ENCODE measurements around the gene CBFB. TPM values are rescaled to one million over a fixed set of nuclear protein-coding genes. Genes with fewer than 3 reads are reported as not detected.
"Not testable (repeated sequence)": the region's sequence is repeated elsewhere in the genome, so short reads cannot be mapped to it uniquely, and the experiment has no call there.

CBFB gene
- total and polyA plus RNA-seq, 9 of the 15 experiments (the other 6 are each of a cell fraction or from before 2014, with no cell fraction given) = 22.0 to 112 (median 66.5) TPM

DNA sequence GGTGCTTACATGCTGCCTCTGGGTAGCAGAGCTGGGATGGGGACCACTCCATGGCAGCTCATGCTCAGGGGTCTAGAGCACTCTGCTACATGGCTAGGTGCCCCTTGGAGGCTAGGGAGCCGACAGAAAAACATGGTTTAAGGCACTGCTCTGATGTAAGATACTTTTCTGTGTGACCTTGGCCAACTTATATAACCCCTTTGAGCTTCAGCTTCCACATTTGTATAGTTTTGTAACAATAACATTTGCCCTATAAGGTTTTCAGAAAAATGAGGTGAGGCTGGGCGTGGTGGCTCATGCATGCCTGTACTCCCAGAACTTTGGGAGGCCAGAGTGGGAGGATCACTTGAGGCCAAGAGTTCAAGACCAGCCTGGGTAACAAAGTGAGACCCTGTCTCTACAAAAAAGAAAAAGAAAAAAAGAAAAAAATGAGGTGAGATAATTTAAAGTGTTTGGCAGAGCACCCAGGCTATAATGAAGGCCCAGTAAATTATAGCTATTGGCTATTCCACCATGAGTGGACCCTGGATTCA lies 37.3 kb upstream of the CBFB start (continued):
- TF ChIP-seq, protein P1, sequence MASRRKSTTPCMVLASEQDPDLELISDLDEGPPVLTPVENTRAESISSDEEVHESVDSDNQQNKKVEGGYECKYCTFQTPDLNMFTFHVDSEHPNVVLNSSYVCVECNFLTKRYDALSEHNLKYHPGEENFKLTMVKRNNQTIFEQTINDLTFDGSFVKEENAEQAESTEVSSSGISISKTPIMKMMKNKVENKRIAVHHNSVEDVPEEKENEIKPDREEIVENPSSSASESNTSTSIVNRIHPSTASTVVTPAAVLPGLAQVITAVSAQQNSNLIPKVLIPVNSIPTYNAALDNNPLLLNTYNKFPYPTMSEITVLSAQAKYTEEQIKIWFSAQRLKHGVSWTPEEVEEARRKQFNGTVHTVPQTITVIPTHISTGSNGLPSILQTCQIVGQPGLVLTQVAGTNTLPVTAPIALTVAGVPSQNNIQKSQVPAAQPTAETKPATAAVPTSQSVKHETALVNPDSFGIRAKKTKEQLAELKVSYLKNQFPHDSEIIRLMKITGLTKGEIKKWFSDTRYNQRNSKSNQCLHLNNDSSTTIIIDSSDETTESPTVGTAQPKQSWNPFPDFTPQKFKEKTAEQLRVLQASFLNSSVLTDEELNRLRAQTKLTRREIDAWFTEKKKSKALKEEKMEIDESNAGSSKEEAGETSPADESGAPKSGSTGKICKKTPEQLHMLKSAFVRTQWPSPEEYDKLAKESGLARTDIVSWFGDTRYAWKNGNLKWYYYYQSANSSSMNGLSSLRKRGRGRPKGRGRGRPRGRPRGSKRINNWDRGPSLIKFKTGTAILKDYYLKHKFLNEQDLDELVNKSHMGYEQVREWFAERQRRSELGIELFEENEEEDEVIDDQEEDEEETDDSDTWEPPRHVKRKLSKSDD (conservative IDR thresholded peaks at IDR 0.05; ENCODE audit: low read length) = no peak
- TF ChIP-seq ZFPM2 (CRISPR knock-in tag; IDR thresholded peaks at IDR 0.05) = no peak

DNA sequence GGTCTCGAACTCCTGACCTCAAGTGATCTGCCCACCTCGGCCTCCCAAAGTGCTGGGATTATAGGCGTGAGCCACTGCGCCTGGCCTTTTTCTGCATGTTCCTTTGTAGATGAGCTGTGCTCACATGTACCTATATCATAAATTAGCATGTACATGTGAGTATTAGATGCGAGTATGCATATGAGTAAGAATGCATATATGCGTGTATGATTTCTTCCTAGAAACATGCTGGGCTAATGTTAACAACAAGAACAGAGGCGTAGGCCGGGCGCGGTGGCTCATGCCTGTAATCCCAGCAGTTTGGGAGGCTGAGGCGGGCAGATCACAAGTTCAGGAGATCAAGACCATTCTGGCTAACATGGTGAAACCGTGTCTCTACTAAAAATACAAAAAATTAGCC lies 35.4 kb upstream of the CBFB start:
- in situ Hi-C loops (cut with MboI); FAIRE-seq: not testable (repeated sequence)

More for the DNA sequence above, 35.4 kb upstream of the CBFB start:
- H3K9me1 ChIP-seq (ENCODE audit: control insufficient read depth, insufficient read depth, low read length); H3K36me3 ChIP-seq (ENCODE audit: control insufficient read depth, insufficient read depth, low read length); H3K4me2 ChIP-seq (ENCODE audit: insufficient read depth, low read length); H3K27ac ChIP-seq (ENCODE audit: extremely low read depth, low read depth, low read length); DNase-seq (ENCODE audit: extremely low read depth in 1 of 4, low spot score in 3 of 4); H3K79me2 ChIP-seq (ENCODE audit: control insufficient read depth, insufficient read depth, low read length); H2AFZ ChIP-seq (ENCODE audit: low read depth, low read length); BruUV-seq (replicated peaks); H3K4me3 ChIP-seq; H3K9me3 ChIP-seq (replicated peaks; ENCODE audit: control insufficient read depth, insufficient read depth, low read depth, low read length); H3K4me1 ChIP-seq (replicated peaks in 1 of 2; ENCODE audit: control insufficient read depth in 2 of 2, insufficient read depth in 2 of 2, low read length in 2 of 2); ATAC-seq; POLR2A ChIA-PET; H3K27me3 ChIP-seq (ENCODE audit: control insufficient read depth in 2 of 2, insufficient read depth in 2 of 2, low read length in 2 of 2); H3K9ac ChIP-seq (ENCODE audit: insufficient read depth in 1 of 2, low read depth in 2 of 2, low read length in 2 of 2); CTCF ChIA-PET (ENCODE audit: low intra/inter-chr PET ratio); intact Hi-C loops (cut with micrococcal nuclease); H4K20me1 ChIP-seq (replicated peaks; ENCODE audit: control insufficient read depth, insufficient read depth, low read length): not testable (repeated sequence)
- WGBS (ENCODE audit: insufficient coverage, low coverage, missing lambda C conversion rate) = 51% methylated on average over 11 of the region's 12 CpGs
